Astrocyte (in vitro differentiated cells and primary cell): ENCODE data around the gene OR5C1.

Experiments
- CTCF ChIP-seq: IDR thresholded peaks from 2 replicates; pipeline ENCODE4 v1.5.1; 2011; ENCODE audit warnings: low read depth, mild to moderate bottlenecking, inconsistent platforms, low read length, moderate library complexity; ENCODE audit not compliant: insufficient read depth
- EZH2 ChIP-seq: IDR thresholded peaks from 2 replicates; pipeline ENCODE4 v1.6.1; 2012; ENCODE audit warnings: mild to moderate bottlenecking, low read length, inconsistent platforms; ENCODE audit not compliant: insufficient read depth

GRCh38 chr9:122820490-122820845 is 31.7 kb downstream of the OR5C1 start:
- TF ChIP-seq CTCF: no peak
- TF ChIP-seq EZH2: no peak
